Keratinocyte (primary cell): ENCODE results near the gene NANOS3. TPM values are rescaled to one million over a fixed set of nuclear protein-coding genes. Genes with fewer than 3 reads are reported as not detected.

ENCODE experiments used
- DNase-seq: peaks from one replicate; pipeline ENCODE4 v3.0.0-alpha.2; 2011; ENCODE audit warnings: low read depth, missing footprints, low spot score
- FAIRE-seq: peaks from 2 replicates; lab custom pipeline; 2011; peaks lifted over from hg19 to GRCh38; lab: Jason Lieb, UNC
- H2AFZ ChIP-seq: 2 replicates; pipeline ENCODE4 v1.6.0; 2012; ENCODE audit warnings: low read length, control low read depth, inconsistent platforms; ENCODE audit not compliant: control insufficient read depth
- H3K27ac ChIP-seq: 2 replicates; pipeline ENCODE4 v1.5.1; 2011; ENCODE audit warnings: low read length; ENCODE audit not compliant: control insufficient read depth, insufficient read depth
- H3K27me3 ChIP-seq: 3 replicates; pipeline ENCODE4 v1.6.0; 2011; ENCODE audit warnings: low read length; ENCODE audit not compliant: control insufficient read depth, insufficient read depth; ENCODE audit errors: extremely low read depth
- H3K36me3 ChIP-seq, 2 experiments: 2 replicates in 1 of 2; 3 replicates in 1 of 2; pipeline ENCODE4 v1.5.1; 2011; ENCODE audit warnings: low read length in 2 of 2, mild to moderate bottlenecking in 1 of 2; ENCODE audit not compliant: control insufficient read depth in 2 of 2, insufficient read depth in 2 of 2; ENCODE audit errors: extremely low read depth in 1 of 2
- H3K4me1 ChIP-seq: 3 replicates; pipeline ENCODE4 v1.5.1; 2011; ENCODE audit warnings: low read length; ENCODE audit not compliant: control insufficient read depth, insufficient read depth; ENCODE audit errors: extremely low read depth
- H3K4me2 ChIP-seq: 3 replicates; pipeline ENCODE4 v1.6.0; 2011; ENCODE audit warnings: low read depth, low read length; ENCODE audit not compliant: control insufficient read depth, insufficient read depth; ENCODE audit errors: extremely low read depth
- H3K4me3 ChIP-seq, 3 experiments: fragments of 200-600 bp in 1 of 3; sonication (generic) in 1 of 3; 2 replicates in 2 of 3; 3 replicates in 1 of 3; pipeline ENCODE4 v1.5.1; 2011 to 2016; ENCODE audit warnings: low read length in 3 of 3, mild to moderate bottlenecking in 3 of 3, control low read depth in 2 of 3, inconsistent platforms in 1 of 3, low read depth in 1 of 3, mixed read lengths in 1 of 3, mixed run types in 1 of 3, moderate library complexity in 1 of 3; ENCODE audit not compliant: control insufficient read depth in 2 of 3, insufficient read depth in 2 of 3; ENCODE audit errors: extremely low read depth in 1 of 3
- H3K79me2 ChIP-seq: 2 replicates; pipeline ENCODE4 v1.6.0; 2012; ENCODE audit warnings: low read length; ENCODE audit not compliant: control insufficient read depth, insufficient read depth
- H3K9ac ChIP-seq: 3 replicates; pipeline ENCODE4 v1.6.0; 2011; ENCODE audit warnings: low read length; ENCODE audit not compliant: control insufficient read depth, insufficient read depth; ENCODE audit errors: extremely low read depth
- H3K9me1 ChIP-seq: 3 replicates; pipeline ENCODE4 v1.6.0; 2011; ENCODE audit warnings: low read length; ENCODE audit not compliant: control insufficient read depth, insufficient read depth; ENCODE audit errors: extremely low read depth
- H3K9me3 ChIP-seq: 2 replicates; pipeline ENCODE4 v1.5.1; 2012; ENCODE audit warnings: low read depth, low read length; ENCODE audit not compliant: control insufficient read depth
- H4K20me1 ChIP-seq: 3 replicates; pipeline ENCODE4 v1.6.0; 2011; ENCODE audit warnings: low read length; ENCODE audit not compliant: control insufficient read depth, insufficient read depth; ENCODE audit errors: extremely low read depth
- CTCF ChIP-seq, 3 experiments: IDR thresholded peaks in 1 of 3; conservative IDR thresholded peaks in 1 of 3; optimal IDR thresholded peaks in 1 of 3; 2 replicates in 2 of 3; 3 replicates in 1 of 3; pipeline versions ENCODE3 to v1.5.1; 2011; ENCODE audit warnings: low read length in 3 of 3, mild to moderate bottlenecking in 3 of 3, moderate library complexity in 2 of 3, control low read depth in 1 of 3, inconsistent platforms in 1 of 3; ENCODE audit not compliant: insufficient read depth in 2 of 3; ENCODE audit errors: extremely low read depth in 1 of 3
- EZH2 ChIP-seq: IDR thresholded peaks from one replicate; pipeline ENCODE4 v1.6.1; 2012; ENCODE audit warnings: inconsistent platforms, mild to moderate bottlenecking, low read length, moderate library complexity
- dilution Hi-C: fragments of 300-500 bp; cut with MboI; formaldehyde crosslinking; loops from one replicate; pipeline ENCODE4 v1.7.0; 2020; ENCODE audit warnings: low sequenced_read_pairs; ENCODE audit not compliant: extremely low pct_ligation_motif_present
- polyA plus RNA-seq, 5 experiments: library from polyadenylated mRNA; depleted of rRNA in 3 of 5; stranded (reverse) in 3 of 5; stranded (forward) in 1 of 5; unstranded in 1 of 5; fragments of >200 nt; gene quantifications; 1 replicate in 1 of 5; 2 replicates in 3 of 5; 3 replicates in 1 of 5; pipeline versions ENCODE4 v1.2.1 to v1.2.3, GENCODE V29; 2011 to 2012; ENCODE audit warnings: missing spikeins in 2 of 5, low read depth in 1 of 5, low replicate concordance in 1 of 5

NANOS3 gene
- polyA plus RNA-seq, 1 donor (not counting 4 experiments of a cell fraction or from before 2014, with no cell fraction given): 0.18 TPM

- H3K27me3 ChIP-seq: no peaks in the 10 kb centered on the region
- H3K4me2 ChIP-seq: no peak overlapping the region
- H3K79me2 ChIP-seq: no peaks in the 10 kb centered on the region
- H3K9me1 ChIP-seq: no peaks in the 10 kb centered on the region
- H3K9me3 ChIP-seq: no peaks in the 10 kb centered on the region
- H3K4me3 ChIP-seq: no peak overlapping the region
- no peak overlapping the region for H2AFZ ChIP-seq
- FAIRE-seq (no peak), DNase-seq (no peak)
- TF ChIP-seq EZH2 (no peak), CTCF (optimal IDR thresholded peaks at IDR 0.05 in 1 of 3, IDR thresholded peaks at IDR 0.05 in 1 of 3, conservative IDR thresholded peaks at IDR 0.05 in 1 of 3; ENCODE audit: extremely low read depth in 1 of 3, insufficient read depth in 2 of 3, low read length in 3 of 3) (no peak)
- no peaks in the 10 kb centered on the region for H3K4me1 ChIP-seq
- dilution Hi-C loops: no loop called here
- H4K20me1 ChIP-seq: no peaks in the 10 kb centered on the region
- H3K9ac ChIP-seq: no peak overlapping the region
- H3K27ac ChIP-seq: no peak overlapping the region
- H3K36me3 ChIP-seq: peaks cover 26 to 27% of the 10 kb centered on the region in 2 experiments
Observed at GRCh38 chr19:13923194-13923987, 46.5 kb downstream of the NANOS3 start.

- no peaks in the 10 kb centered on the region for H3K9me1 ChIP-seq
- H3K9ac ChIP-seq: no peak overlapping the region
- H3K4me3 ChIP-seq: no peak overlapping the region
- H3K4me1 ChIP-seq: no peaks in the 10 kb centered on the region
- H3K4me2 ChIP-seq: no peak overlapping the region
- no peak overlapping the region for H3K27ac ChIP-seq
- dilution Hi-C loops: no loop called here
- no peak overlapping the region for H2AFZ ChIP-seq
- H3K36me3 ChIP-seq: peaks cover 18 to 23% of the 10 kb centered on the region in 2 experiments
- no peaks in the 10 kb centered on the region for H4K20me1 ChIP-seq
- FAIRE-seq (no peak), DNase-seq (no peak)
- H3K27me3 ChIP-seq: no peaks in the 10 kb centered on the region
- no peaks in the 10 kb centered on the region for H3K79me2 ChIP-seq
- TF ChIP-seq EZH2: no peak
- TF ChIP-seq CTCF (optimal IDR thresholded peaks at IDR 0.05 in 1 of 3, IDR thresholded peaks at IDR 0.05 in 1 of 3, conservative IDR thresholded peaks at IDR 0.05 in 1 of 3; ENCODE audit: extremely low read depth in 1 of 3, insufficient read depth in 2 of 3, low read length in 3 of 3): no peak
- no peaks in the 10 kb centered on the region for H3K9me3 ChIP-seq
Observed at GRCh38 chr19:13926010-13926409, 49.1 kb downstream of the NANOS3 start.
